NB4 (cell line): ENCODE results near the gene TBC1D25.

Experiments
- MYC ChIP-seq: IDR thresholded peaks from 2 replicates; pipeline ENCODE4 v1.6.1; 2011; ENCODE audit warnings: low read depth, low read length
- TF ChIP-seq, protein P1 (sequence below): IDR thresholded peaks from one replicate; pipeline ENCODE4 v1.5.1; 2012; ENCODE audit warnings: low read depth, low read length

DNA sequence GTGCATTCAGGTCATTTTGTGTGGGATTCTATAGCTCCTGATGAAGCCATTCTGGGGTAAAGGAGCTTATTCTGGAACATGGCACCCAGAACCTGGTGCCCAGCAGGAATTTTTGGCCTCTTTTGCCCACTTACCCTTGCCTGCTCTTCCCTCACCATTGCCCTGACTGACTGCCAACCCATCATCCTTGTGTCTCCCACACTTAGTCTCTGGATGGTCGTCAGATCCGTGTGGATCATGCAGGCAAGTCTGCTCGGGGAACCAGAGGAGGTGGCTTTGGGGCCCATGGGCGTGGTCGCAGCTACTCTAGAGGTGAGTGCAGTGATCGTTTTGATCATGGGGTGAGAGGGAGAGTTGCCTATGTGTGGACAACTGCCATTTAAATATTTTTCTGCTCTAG lies 36.6 kb downstream of the TBC1D25 start:
- TF ChIP-seq MYC = no peak
- TF ChIP-seq, protein P1, sequence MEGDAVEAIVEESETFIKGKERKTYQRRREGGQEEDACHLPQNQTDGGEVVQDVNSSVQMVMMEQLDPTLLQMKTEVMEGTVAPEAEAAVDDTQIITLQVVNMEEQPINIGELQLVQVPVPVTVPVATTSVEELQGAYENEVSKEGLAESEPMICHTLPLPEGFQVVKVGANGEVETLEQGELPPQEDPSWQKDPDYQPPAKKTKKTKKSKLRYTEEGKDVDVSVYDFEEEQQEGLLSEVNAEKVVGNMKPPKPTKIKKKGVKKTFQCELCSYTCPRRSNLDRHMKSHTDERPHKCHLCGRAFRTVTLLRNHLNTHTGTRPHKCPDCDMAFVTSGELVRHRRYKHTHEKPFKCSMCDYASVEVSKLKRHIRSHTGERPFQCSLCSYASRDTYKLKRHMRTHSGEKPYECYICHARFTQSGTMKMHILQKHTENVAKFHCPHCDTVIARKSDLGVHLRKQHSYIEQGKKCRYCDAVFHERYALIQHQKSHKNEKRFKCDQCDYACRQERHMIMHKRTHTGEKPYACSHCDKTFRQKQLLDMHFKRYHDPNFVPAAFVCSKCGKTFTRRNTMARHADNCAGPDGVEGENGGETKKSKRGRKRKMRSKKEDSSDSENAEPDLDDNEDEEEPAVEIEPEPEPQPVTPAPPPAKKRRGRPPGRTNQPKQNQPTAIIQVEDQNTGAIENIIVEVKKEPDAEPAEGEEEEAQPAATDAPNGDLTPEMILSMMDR = no peak
